Activated CD8-positive, alpha-beta memory T cell treated with anti-CD3 and anti-CD28 coated beads for 48 hours (primary cell): ENCODE measurements around the gene CACNA2D4.

ENCODE experiments used
- DNase-seq, 3 experiments: peaks; one replicate each; pipeline ENCODE4 v3.0.0-alpha.2; 2020; ENCODE audit warnings: low read depth in 2 of 3, low spot score in 2 of 3

Gene CACNA2D4

DNA sequence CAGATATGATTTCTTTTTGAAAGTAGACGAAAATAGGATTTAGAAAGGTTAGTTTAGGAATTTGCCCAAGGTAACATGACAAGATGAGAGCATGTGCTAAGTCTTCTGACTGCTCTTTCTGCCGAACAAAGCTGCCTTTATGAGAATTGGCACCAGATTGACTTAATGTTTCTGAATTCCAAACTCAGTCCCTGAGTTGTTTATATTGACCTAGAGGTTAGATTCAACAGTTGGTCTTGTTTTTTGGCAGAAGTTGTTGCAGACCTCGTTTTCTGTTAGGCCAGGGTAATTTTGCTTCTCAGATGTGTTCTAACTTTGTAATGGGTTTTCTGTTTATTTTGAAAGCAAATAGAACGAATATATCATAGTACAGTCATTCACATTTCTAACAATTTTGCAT, 159.6 kb downstream of the CACNA2D4 start:
- no peak for DNase-seq

DNA sequence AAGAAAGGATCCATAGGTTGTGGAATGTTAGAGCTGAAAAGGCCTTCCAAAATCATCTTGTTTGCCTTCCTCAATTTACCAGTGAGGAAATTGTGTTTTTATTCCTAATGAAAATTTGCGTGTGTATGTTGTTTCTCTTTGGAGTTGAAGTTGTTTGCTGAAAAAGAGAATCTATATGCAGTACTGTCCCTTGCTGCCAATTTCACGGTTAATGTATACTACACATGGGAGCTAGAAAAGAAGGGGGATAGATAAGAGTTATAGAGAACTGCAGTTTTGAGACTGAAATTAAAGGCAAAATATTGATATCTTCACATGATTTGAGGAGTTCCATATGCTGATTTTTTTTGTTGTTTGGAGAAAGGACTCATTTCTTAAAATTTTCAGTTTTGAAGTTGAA, 160.1 kb downstream of the CACNA2D4 start:
- no peak for DNase-seq

DNA sequence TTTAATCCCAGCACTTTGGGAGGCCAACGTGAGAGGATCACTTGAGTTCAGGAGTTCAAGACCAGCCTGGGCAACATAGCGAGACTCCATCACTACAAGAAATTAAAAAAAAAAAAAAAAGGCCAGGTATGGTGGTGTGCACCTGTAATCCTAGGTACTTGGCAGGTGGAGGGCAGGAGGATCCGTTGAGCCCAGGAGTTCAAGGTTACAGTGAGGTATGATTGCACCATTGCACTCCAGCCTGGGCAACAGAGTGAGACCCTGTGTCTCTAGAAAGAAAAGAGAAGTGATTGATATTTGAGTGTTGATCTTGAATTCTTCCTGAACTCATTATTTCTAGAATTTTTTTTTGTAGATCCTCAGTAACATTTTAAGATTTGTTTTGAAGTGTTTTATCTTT, 168.2 kb downstream of the CACNA2D4 start:
- no peak for DNase-seq

DNA sequence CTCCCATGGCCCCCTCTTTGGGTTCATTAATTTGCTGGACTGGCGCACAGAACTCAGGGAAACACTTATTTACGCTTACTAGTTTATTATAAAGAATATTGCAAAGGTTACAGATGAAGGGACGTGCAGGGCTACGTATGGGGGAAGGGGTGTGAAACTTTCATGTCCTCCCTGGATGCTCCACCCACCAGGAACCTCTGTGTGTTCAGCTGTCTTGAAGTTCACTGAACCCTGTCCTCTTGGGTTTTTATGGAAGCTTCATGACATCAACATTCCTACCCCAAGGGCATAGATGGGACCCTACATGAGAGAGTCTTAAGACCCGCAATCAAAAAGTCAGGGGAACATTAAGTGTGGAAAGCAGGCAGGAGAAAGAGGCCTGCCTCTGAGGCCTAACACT, 169.4 kb downstream of the CACNA2D4 start:
- no peak for DNase-seq

DNA sequence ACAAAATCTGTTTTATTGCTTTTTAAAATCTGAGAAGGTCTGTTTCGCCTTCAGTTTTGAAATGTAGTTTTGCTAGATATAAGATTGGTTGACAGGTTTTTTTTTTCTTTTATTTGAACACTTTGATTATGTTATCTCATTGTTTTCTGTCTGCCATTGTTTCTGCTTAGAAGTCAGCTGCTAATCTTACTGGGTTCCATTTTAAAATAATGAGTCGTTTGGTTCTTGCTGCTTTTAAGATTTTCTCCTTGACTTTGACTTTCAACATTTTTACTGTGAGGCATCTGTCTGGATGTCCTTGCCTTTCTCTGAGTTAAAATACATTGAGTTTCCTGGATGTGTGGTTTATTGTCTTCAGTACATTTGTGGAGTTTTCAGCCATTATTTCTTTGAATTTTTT, 170.8 kb downstream of the CACNA2D4 start:
- DNase-seq = no peak

DNA sequence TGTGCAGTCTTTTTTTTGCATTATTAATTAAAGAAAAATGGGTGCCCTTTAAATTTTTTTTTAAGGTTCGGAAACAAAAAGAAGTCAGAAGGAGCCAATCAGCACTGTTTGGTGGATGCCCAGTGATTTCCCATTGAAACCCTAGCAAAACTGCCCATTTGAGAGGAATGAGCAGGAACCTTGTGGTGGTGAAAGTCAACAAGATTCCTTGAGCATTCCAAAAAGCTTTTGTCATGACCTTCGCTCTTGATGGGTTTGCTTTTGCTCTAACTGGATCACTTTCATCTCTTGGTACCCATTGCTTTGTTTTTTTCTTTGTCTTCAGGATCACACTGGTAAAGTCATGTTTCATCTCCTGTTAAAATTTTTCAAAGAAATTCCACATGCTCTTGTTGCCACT, 173.5 kb downstream of the CACNA2D4 start:
- DNase-seq = no peak
